WTC11 (cell line): ENCODE results near the gene EXOC6.

ENCODE experiments used
- ARID4B ChIP-seq: sonication (generic); formaldehyde crosslinking; IDR thresholded peaks from 2 replicates; pipeline ENCODE4 v1.8.0; 2023; ENCODE audit warnings: missing genetic modification reagents, mild to moderate bottlenecking, borderline replicate concordance
- ATF3 ChIP-seq: sonication (generic); formaldehyde crosslinking; conservative IDR thresholded peaks from 2 replicates; pipeline ENCODE4 v1.8.1; 2022; ENCODE audit warnings: mild to moderate bottlenecking, missing genetic modification reagents
- CTCF ChIP-seq: fragments of 200-600 bp; IDR thresholded peaks from 2 replicates; pipeline ENCODE4 v1.8.0; 2022; ENCODE audit warnings: antibody characterized with exemption
- E2F5 ChIP-seq: sonication (generic); formaldehyde crosslinking; IDR thresholded peaks from 2 replicates; pipeline ENCODE4 v1.8.1; 2022; ENCODE audit warnings: mild to moderate bottlenecking, moderate library complexity, missing genetic modification reagents
- NR3C1 ChIP-seq: sonication (generic); formaldehyde crosslinking; conservative IDR thresholded peaks from 2 replicates; pipeline ENCODE4 v1.8.1; 2023; ENCODE audit warnings: low read depth, mild to moderate bottlenecking, missing genetic modification reagents

DNA sequence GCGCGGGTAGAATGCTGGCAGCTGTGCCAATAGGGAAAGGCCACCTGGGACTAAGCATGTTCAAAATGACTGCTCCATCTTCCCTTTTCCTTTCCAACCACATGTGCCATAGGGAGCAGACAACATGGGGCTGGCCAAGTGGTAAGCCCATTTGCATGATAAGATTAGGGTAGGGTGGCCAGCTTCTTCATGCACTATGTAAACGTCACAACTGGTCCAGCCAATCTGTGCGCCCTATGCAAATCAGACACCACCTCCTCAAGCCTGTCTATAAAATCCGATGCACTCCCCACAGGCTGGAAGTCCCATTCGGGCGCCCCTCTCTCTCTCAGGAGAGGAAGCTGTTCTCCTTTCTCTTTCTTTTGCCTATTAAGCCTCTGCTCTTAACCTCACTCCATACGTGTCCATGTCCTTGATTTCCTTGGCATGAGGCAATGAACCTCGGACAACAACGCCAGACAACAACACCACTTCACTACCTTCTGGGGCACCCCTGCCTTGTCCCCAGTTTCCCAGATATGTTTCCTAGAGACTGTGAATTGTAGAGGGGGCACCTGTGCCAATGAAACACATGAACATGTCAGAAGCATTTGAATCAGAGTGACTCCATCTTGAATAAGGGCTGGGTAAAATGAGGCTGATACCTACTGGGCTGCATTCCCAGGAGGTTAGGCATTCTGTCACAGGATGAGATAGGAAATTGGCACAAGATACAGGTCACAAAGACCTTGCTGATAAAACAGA, 19.1 kb upstream of the EXOC6 start:
- no peak for TF ChIP-seq E2F5 (CRISPR knock-in tag)
- TF ChIP-seq CTCF = no peak
- no peak for TF ChIP-seq ATF3 (CRISPR knock-in tag)
- no peak for TF ChIP-seq NR3C1 (CRISPR knock-in tag)
- no peak for TF ChIP-seq ARID4B (CRISPR knock-in tag)
